Measurements from ENCODE around the gene ATP7B. TPM values are rescaled to one million over a fixed set of nuclear protein-coding genes. Genes with fewer than 3 reads are reported as not detected.
A peak's percentile ranks its signal among the peaks of the same experiment; 100 is the strongest.

Gene ATP7B
- total and polyA plus RNA-seq, 7 donors: 0.60 to 8.1 (median 5.0) TPM

- H3K9me3 ChIP-seq: no peaks in the 10 kb centered on the region
- no peaks in the 10 kb centered on the region for H3K27me3 ChIP-seq
- no peaks in the 10 kb centered on the region for H3K4me1 ChIP-seq
- 46 to 53% methylated on average over 9 of the region's 9 CpGs for WGBS, 2 donors
- DNase-seq: no peak
- no peak overlapping the region for H3K4me3 ChIP-seq
- no peak overlapping the region for H3K27ac ChIP-seq
- no peaks in the 10 kb centered on the region for H3K36me3 ChIP-seq
- intact Hi-C loops (cut with DNase I): loop anchor here (5.0 kb wide), 1 partner anchor 231 kb away; the partner anchor contains the start of gene NEK5
- TF ChIP-seq POLR2AphosphoS5 (IDR thresholded peaks at IDR 0.05): no peak
- TF ChIP-seq CTCF (IDR thresholded peaks at IDR 0.05): peak in 2 of 4 experiments; percentile 43 to 51
- TF ChIP-seq POLR2A (IDR thresholded peaks at IDR 0.05): no peak
- no peak for TF ChIP-seq EP300 (IDR thresholded peaks at IDR 0.05)
Observed at GRCh38 chr13:51895906-51896888, 115.1 kb downstream of the ATP7B start.

DNA sequence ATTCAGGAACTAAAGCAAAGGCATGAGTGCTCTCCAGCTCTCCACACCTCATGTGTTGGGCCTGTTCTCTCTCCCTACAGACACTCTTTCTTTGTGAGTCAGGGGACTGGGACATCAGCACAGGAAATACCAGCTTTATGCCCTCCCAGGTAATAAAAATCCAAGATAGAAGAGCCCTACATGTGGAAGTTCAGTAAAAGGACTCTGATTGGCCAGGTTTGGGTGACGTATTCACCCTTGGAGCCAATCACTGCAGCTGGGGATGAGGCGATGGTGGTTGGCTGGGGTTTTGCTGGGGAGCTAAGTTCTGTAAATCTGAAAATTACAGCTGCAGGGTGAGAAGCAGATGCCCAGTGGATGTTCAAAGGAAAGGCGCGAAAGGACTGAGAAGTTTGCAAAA is 117.0 kb downstream of the ATP7B start:
- no peak overlapping the region for H3K4me3 ChIP-seq
- intact Hi-C loops (cut with DNase I): no loop called here
- H3K9me3 ChIP-seq: no peaks in the 10 kb centered on the region
- WGBS, 2 donors: 94 to 96% methylated on average over 4 of the region's 4 CpGs
- H3K27me3 ChIP-seq: no peaks in the 10 kb centered on the region
- no peak overlapping the region for H3K27ac ChIP-seq
- H3K4me1 ChIP-seq: no peaks in the 10 kb centered on the region
- TF ChIP-seq CTCF (IDR thresholded peaks at IDR 0.05) (no peak), POLR2A (IDR thresholded peaks at IDR 0.05) (no peak), POLR2AphosphoS5 (IDR thresholded peaks at IDR 0.05) (no peak), EP300 (IDR thresholded peaks at IDR 0.05) (no peak)
- no peaks in the 10 kb centered on the region for H3K36me3 ChIP-seq
- no peak for DNase-seq

- Histone ChIP-seq H3K27me3 (no peaks in the 10 kb centered on the region), H3K4me3 (no peak overlapping the region), H3K36me3 (no peaks in the 10 kb centered on the region), H3K27ac (no peak overlapping the region), H3K9me3 (no peaks in the 10 kb centered on the region), H3K4me1 (no peaks in the 10 kb centered on the region)
- no peak for DNase-seq
- 9 to 48% methylated on average over 3 of the region's 3 CpGs for WGBS, 2 donors
- TF ChIP-seq EP300 (IDR thresholded peaks at IDR 0.05) (no peak), POLR2AphosphoS5 (IDR thresholded peaks at IDR 0.05) (no peak), CTCF (IDR thresholded peaks at IDR 0.05) (no peak), POLR2A (IDR thresholded peaks at IDR 0.05) (no peak)
- intact Hi-C loops (cut with DNase I): no loop called here
Observed at GRCh38 chr13:51892657-51893056, 118.6 kb downstream of the ATP7B start.

DNA sequence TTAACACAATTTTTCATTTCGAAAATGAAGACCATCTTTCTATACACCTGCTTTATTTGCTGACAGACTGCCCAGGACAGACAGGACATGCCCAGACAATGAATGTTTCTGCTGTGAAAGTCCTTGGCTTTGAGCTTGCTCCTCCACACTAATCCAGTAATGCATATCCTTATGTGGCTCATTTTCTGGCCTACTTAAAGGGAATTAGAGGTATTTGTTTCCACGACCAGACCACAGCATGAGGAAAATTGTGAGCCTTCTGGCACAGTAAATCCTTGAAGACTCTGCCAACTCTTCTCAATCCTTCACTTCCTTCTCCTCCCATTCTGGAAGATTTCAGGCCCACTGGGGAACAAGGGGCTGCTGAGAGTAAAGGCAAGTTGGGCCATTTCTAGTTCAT is 123.8 kb downstream of the ATP7B start:
- 82 to 83% methylated on average over 2 of the region's 2 CpGs for WGBS, 2 donors
- Histone ChIP-seq H3K27ac (no peak overlapping the region), H3K27me3 (no peaks in the 10 kb centered on the region), H3K4me1 (no peaks in the 10 kb centered on the region), H3K36me3 (no peaks in the 10 kb centered on the region), H3K4me3 (no peak overlapping the region), H3K9me3 (peaks cover 0 to 4% (median 0%) of the 10 kb centered on the region in 4 donors)
- no peak for DNase-seq
- TF ChIP-seq EP300 (IDR thresholded peaks at IDR 0.05) (no peak), POLR2A (IDR thresholded peaks at IDR 0.05) (no peak), POLR2AphosphoS5 (IDR thresholded peaks at IDR 0.05) (no peak), CTCF (IDR thresholded peaks at IDR 0.05) (no peak)
- intact Hi-C loops (cut with DNase I): no loop called here
